OCI-LY7 (cell line): ENCODE measurements around the gene UBL4A. TPM values are rescaled to one million over a fixed set of nuclear protein-coding genes. Genes with fewer than 3 reads are reported as not detected.

ENCODE experiments used
- BruUV-seq: library from RNA; stranded (reverse); fragments of 400-500 nt; replicated peaks from 2 replicates; lab custom pipeline; 2021; lab: Mats Ljungman, UMichigan
- CTCF ChIA-PET: fragments of 300-600 bp; sonication (Branson Sonifier 250); formaldehyde crosslinking; loops from one replicate; lab custom pipeline; 2022; ENCODE audit warnings: antibody characterized with exemption; ENCODE audit not compliant: unreplicated experiment; lab: Charles Lee
- POLR2A ChIA-PET: fragments of 300-600 bp; sonication (Branson Sonifier 250); formaldehyde crosslinking; loops from one replicate; lab custom pipeline; 2022; ENCODE audit warnings: antibody characterized with exemption; lab: Charles Lee
- DNase-seq: peaks from one replicate; pipeline ENCODE4 v3.0.0-alpha.2; 2015; ENCODE audit warnings: low spot score
- H2AFZ ChIP-seq: fragments of 200-600 bp; sonication (generic), shearing (Covaris generic); 2 replicates; pipeline ENCODE4 v1.6.1; 2014; ENCODE audit warnings: mild to moderate bottlenecking, antibody characterized with exemption, low read length, moderate library complexity
- H3K27ac ChIP-seq: fragments of 200-600 bp; sonication (generic); 2 replicates; pipeline ENCODE4 v1.5.1; 2014; ENCODE audit warnings: mixed run types, low read depth, mild to moderate bottlenecking, moderate library complexity, low read length, inconsistent platforms; ENCODE audit not compliant: poor library complexity, severe bottlenecking
- H3K36me3 ChIP-seq: fragments of 200-600 bp; sonication (generic); 2 replicates; pipeline ENCODE4 v1.6.1; 2014; ENCODE audit warnings: mild to moderate bottlenecking, antibody characterized with exemption, low read length, moderate library complexity, mixed read lengths; ENCODE audit not compliant: insufficient read depth
- H3K4me1 ChIP-seq: fragments of 200-600 bp; sonication (generic); 2 replicates; pipeline ENCODE4 v1.5.1; 2014; ENCODE audit warnings: mild to moderate bottlenecking, low read length; ENCODE audit not compliant: insufficient read depth, poor library complexity, severe bottlenecking
- H3K4me2 ChIP-seq: fragments of 200-600 bp; sonication (generic); 2 replicates; pipeline ENCODE4 v1.6.1; 2014; ENCODE audit warnings: mild to moderate bottlenecking, low read length
- H3K4me3 ChIP-seq: fragments of 200-600 bp; sonication (generic); 2 replicates; pipeline ENCODE4 v1.5.1; 2014; ENCODE audit warnings: mild to moderate bottlenecking, low read depth, low read length; ENCODE audit not compliant: poor library complexity, severe bottlenecking
- H3K79me2 ChIP-seq: fragments of 200-600 bp; sonication (generic); 2 replicates; pipeline ENCODE4 v1.6.1; 2016; ENCODE audit warnings: low read depth, mild to moderate bottlenecking, low read length, moderate library complexity, mixed read lengths; ENCODE audit not compliant: insufficient read depth
- H3K9me2 ChIP-seq: fragments of 200-600 bp; sonication (generic); 2 replicates; pipeline ENCODE4 v1.6.1; 2016; ENCODE audit warnings: mild to moderate bottlenecking, low read length, mixed read lengths; ENCODE audit not compliant: insufficient read depth
- H3K9me3 ChIP-seq: fragments of 200-600 bp; sonication (generic); 2 replicates; pipeline ENCODE4 v1.6.1; 2014; ENCODE audit warnings: mild to moderate bottlenecking, mixed run types, low read length, mixed read lengths
- H4K20me1 ChIP-seq: fragments of 200-600 bp; sonication (generic); 2 replicates; pipeline ENCODE4 v1.6.1; 2014; ENCODE audit warnings: mild to moderate bottlenecking, antibody characterized with exemption, low read length, moderate library complexity, mixed read lengths; ENCODE audit not compliant: insufficient read depth
- EZH2phosphoT487 ChIP-seq: fragments of 200-600 bp; sonication (generic); IDR thresholded peaks from 2 replicates; pipeline ENCODE4 v1.6.1; 2018; ENCODE audit warnings: low read depth, borderline replicate concordance, mild to moderate bottlenecking, mixed run types, antibody characterized with exemption, low read length, moderate library complexity, mixed read lengths
- intact Hi-C: fragments of 100-400 bp; cut with micrococcal nuclease; formaldehyde crosslinking; loops from one replicate; pipeline ENCODE4 v1.10.0; 2022; ENCODE audit not compliant: unreplicated experiment
- total RNA-seq, 2 experiments: library from RNA; depleted of rRNA in 1 of 2; stranded (reverse); fragments of >200 nt in 1 of 2; shearing (Covaris generic) in 1 of 2; gene quantifications; 2 replicates each; pipeline ENCODE4 v1.2.3, GENCODE V29; 2014 to 2022
- TF ChIP-seq, protein P1 (sequence below): fragments of 200-600 bp; sonication (generic); conservative IDR thresholded peaks from 2 replicates; pipeline ENCODE4 v1.5.1; 2014; ENCODE audit warnings: mild to moderate bottlenecking, antibody characterized with exemption, low read length, moderate library complexity, mixed read lengths

UBL4A gene
- total RNA-seq, 2 experiments from 2014 or later: 49.7 to 89.9 TPM

- Histone ChIP-seq H3K4me3 (no peak overlapping the region), H3K9me2 (no peaks in the 10 kb centered on the region), H3K27ac (no peak overlapping the region), H2AFZ (no peak overlapping the region), H3K79me2 (peaks cover 16% of the 10 kb centered on the region), H3K4me1 (peaks cover 66% of the 10 kb centered on the region), H3K4me2 (no peak overlapping the region), H3K36me3 (peaks cover 27% of the 10 kb centered on the region), H3K9me3 (no peaks in the 10 kb centered on the region), H4K20me1 (no peaks in the 10 kb centered on the region)
- BruUV-seq: no TSS peak
- POLR2A ChIA-PET: interaction anchor here (0.5 kb wide), 1 partner anchor 15 kb away, joined by 4 read pairs; no protein-coding TSS in a partner anchor
- TF ChIP-seq, protein P1, sequence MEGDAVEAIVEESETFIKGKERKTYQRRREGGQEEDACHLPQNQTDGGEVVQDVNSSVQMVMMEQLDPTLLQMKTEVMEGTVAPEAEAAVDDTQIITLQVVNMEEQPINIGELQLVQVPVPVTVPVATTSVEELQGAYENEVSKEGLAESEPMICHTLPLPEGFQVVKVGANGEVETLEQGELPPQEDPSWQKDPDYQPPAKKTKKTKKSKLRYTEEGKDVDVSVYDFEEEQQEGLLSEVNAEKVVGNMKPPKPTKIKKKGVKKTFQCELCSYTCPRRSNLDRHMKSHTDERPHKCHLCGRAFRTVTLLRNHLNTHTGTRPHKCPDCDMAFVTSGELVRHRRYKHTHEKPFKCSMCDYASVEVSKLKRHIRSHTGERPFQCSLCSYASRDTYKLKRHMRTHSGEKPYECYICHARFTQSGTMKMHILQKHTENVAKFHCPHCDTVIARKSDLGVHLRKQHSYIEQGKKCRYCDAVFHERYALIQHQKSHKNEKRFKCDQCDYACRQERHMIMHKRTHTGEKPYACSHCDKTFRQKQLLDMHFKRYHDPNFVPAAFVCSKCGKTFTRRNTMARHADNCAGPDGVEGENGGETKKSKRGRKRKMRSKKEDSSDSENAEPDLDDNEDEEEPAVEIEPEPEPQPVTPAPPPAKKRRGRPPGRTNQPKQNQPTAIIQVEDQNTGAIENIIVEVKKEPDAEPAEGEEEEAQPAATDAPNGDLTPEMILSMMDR: no peak
- no peak for TF ChIP-seq EZH2phosphoT487
- CTCF ChIA-PET: no interaction called here
- intact Hi-C loops: loop anchor here (5.0 kb wide), 1 partner anchor 71 kb away; the partner anchor contains the start of gene TAFAZZIN
- no peak for DNase-seq
Observed at GRCh38 chrX:154483325-154483724, 3.1 kb downstream of the UBL4A start.

DNA sequence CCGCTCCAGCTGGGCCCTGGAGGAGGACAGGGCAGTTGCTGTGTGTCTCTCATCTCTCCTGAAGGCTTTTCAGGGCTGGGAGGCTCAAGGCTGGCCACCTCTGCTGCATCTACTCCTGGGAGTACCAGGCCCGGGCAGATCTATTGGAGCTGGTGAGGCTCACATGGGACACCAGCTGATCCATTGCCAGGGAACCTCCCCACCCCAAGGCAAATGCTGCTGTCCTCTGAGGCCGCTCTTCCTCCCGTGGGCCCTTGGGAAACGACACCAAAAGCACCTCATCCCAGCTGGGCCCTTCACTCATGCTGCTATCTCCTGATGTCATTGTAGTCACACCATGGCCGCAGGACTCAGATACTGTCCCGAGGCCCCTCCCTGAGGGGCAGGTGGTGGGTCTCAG lies 3.6 kb downstream of the UBL4A start:
- Histone ChIP-seq H3K4me2 (peak overlapping the region; percentile 53), H2AFZ (no peak overlapping the region), H3K4me3 (no peak overlapping the region), H3K79me2 (peaks cover 16% of the 10 kb centered on the region), H4K20me1 (no peaks in the 10 kb centered on the region), H3K27ac (peak overlapping the region; percentile 58), H3K9me3 (no peaks in the 10 kb centered on the region), H3K4me1 (peaks cover 71% of the 10 kb centered on the region), H3K9me2 (no peaks in the 10 kb centered on the region), H3K36me3 (peaks cover 27% of the 10 kb centered on the region)
- CTCF ChIA-PET: no interaction called here
- BruUV-seq: no TSS peak
- POLR2A ChIA-PET: interaction anchor here (3.2 kb wide), 1 partner anchor 7 kb away, joined by 26 read pairs; the partner anchor contains the start of gene SLC10A3
- TF ChIP-seq, protein P1: no peak
- no peak for TF ChIP-seq EZH2phosphoT487
- intact Hi-C loops: loop anchor here (5.0 kb wide), 1 partner anchor 70 kb away; the partner anchor contains the start of gene TAFAZZIN
- DNase-seq: no peak
